Measurements from ENCODE around the gene LINC00305. TPM values are rescaled to one million over a fixed set of nuclear protein-coding genes. Genes with fewer than 3 reads are reported as not detected.

LINC00305 gene
- total RNA-seq, 4 donors from 2014 or later, result 0.97 TPM; not detected in 3

- Histone ChIP-seq H3K4me1 (no peaks in the 10 kb centered on the region), H3K27me3 (no peaks in the 10 kb centered on the region), H3K9me3 (no peaks in the 10 kb centered on the region), H3K36me3 (no peaks in the 10 kb centered on the region), H3K27ac (no peak overlapping the region), H3K4me3 (no peak overlapping the region)
- DNase-seq, result no peak
- TF ChIP-seq, protein P1, sequence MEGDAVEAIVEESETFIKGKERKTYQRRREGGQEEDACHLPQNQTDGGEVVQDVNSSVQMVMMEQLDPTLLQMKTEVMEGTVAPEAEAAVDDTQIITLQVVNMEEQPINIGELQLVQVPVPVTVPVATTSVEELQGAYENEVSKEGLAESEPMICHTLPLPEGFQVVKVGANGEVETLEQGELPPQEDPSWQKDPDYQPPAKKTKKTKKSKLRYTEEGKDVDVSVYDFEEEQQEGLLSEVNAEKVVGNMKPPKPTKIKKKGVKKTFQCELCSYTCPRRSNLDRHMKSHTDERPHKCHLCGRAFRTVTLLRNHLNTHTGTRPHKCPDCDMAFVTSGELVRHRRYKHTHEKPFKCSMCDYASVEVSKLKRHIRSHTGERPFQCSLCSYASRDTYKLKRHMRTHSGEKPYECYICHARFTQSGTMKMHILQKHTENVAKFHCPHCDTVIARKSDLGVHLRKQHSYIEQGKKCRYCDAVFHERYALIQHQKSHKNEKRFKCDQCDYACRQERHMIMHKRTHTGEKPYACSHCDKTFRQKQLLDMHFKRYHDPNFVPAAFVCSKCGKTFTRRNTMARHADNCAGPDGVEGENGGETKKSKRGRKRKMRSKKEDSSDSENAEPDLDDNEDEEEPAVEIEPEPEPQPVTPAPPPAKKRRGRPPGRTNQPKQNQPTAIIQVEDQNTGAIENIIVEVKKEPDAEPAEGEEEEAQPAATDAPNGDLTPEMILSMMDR (IDR thresholded peaks at IDR 0.05), result no peak
- TF ChIP-seq POLR2A (IDR thresholded peaks at IDR 0.05), result no peak
- intact Hi-C loops (cut with DNase I; ENCODE audit: low total_unique reads), result no loop called here
Measured at GRCh38 chr18:64052772-64053171, 96.1 kb downstream of the LINC00305 start.

DNA sequence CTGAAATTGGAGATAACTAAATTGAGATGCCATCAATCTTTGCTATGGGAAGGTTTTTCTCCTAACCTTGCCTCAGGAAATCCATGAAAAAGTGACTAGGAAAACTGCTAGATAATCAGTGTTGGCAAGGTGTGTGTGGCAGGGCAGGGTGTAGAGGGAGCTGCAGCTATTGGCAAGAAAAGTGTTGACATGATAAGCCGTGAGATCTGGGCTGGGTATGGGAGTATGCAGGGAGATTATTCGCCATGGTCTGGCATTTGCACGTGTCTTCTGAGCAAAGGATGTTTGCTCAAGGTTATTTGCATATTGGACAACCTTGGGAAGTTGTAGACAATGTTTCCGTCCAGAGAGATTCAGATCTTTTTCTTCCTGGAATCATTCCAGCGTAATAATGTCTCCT, 104.3 kb downstream of the LINC00305 start:
- no peak overlapping the region for H3K27ac ChIP-seq
- no peak for DNase-seq
- no peaks in the 10 kb centered on the region for H3K36me3 ChIP-seq
- H3K4me3 ChIP-seq, result no peak overlapping the region
- no peaks in the 10 kb centered on the region for H3K4me1 ChIP-seq
- TF ChIP-seq POLR2A (IDR thresholded peaks at IDR 0.05), result no peak
- no peaks in the 10 kb centered on the region for H3K27me3 ChIP-seq
- H3K9me3 ChIP-seq, result no peaks in the 10 kb centered on the region
- intact Hi-C loops (cut with DNase I; ENCODE audit: low total_unique reads), result no loop called here

DNA sequence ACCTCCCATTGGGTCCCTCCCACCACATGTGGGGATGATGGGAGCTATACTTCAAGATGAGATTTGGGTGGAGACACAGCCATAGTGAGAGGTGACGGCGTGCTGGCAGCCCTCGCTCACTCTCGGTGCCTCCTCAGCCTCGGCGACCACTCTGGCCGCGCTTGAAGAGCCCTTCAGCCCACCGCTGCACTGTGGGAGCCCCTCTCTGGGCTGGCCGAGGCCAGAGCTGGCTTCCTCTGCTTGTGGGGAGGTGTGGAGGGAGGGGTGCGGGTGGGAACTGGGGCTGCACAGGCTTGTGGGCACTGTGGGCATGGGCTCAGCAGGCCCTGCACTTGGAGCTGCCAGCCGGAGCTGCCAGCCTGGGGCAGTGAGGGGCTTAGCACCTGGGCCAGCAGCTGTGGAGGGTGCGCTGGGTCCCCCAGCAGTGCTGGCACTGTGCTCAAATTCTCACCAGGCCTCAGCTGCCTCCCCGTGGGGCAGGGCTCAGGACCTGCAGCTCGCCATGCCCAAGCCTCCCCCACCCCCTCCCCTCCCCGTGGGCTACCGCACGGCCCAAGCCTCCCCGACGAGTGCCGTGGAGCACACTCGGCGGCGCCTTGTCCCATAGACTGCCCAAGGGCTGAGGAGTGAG, 106.0 kb downstream of the LINC00305 start:
- intact Hi-C loops (cut with DNase I; ENCODE audit: low total_unique reads), result no loop called here
- Histone ChIP-seq H3K27me3 (no peaks in the 10 kb centered on the region), H3K4me3 (no peak overlapping the region), H3K4me1 (no peaks in the 10 kb centered on the region), H3K9me3 (no peaks in the 10 kb centered on the region), H3K36me3 (no peaks in the 10 kb centered on the region), H3K27ac (no peak overlapping the region)
- TF ChIP-seq, protein P1 (IDR thresholded peaks at IDR 0.05), result no peak
- no peak for TF ChIP-seq POLR2A (IDR thresholded peaks at IDR 0.05)
- DNase-seq, result no peak

- Histone ChIP-seq H3K4me3 (no peak overlapping the region), H3K27me3 (no peaks in the 10 kb centered on the region), H3K4me1 (no peaks in the 10 kb centered on the region), H3K27ac (no peak overlapping the region), H3K9me3 (no peaks in the 10 kb centered on the region), H3K36me3 (no peaks in the 10 kb centered on the region)
- intact Hi-C loops (cut with DNase I; ENCODE audit: low total_unique reads), result no loop called here
- no peak for DNase-seq
- no peak for TF ChIP-seq POLR2A (IDR thresholded peaks at IDR 0.05)
- TF ChIP-seq, protein P1 (IDR thresholded peaks at IDR 0.05), result peak in 3 of 4 experiments; percentile 10 to 26 (median 23)
Measured at GRCh38 chr18:64037812-64038414, 111.0 kb downstream of the LINC00305 start.

GRCh38 chr18:64032312-64032711, 116.6 kb downstream of the LINC00305 start:
- intact Hi-C loops (cut with DNase I; ENCODE audit: low total_unique reads), result no loop called here
- Histone ChIP-seq H3K27ac (no peak overlapping the region), H3K27me3 (no peaks in the 10 kb centered on the region), H3K4me1 (no peaks in the 10 kb centered on the region), H3K9me3 (no peaks in the 10 kb centered on the region), H3K4me3 (no peak overlapping the region), H3K36me3 (no peaks in the 10 kb centered on the region)
- DNase-seq, result no peak
- TF ChIP-seq, protein P1 (IDR thresholded peaks at IDR 0.05), result no peak
- no peak for TF ChIP-seq POLR2A (IDR thresholded peaks at IDR 0.05)

All from uterus (tissue), 4 donors.